Liver (tissue), 9 donors: Measurements from ENCODE around the gene MYL7. TPM values are rescaled to one million over a fixed set of nuclear protein-coding genes. Genes with fewer than 3 reads are reported as not detected.
A peak's percentile ranks its signal among the peaks of the same experiment; 100 is the strongest.

Experiments used
- DNase-seq: peaks from one replicate; pipeline ENCODE4 v3.0.0-alpha.2; 2017; ENCODE audit warnings: low spot score
- H3K27ac ChIP-seq, 2 donors: one replicate each; pipeline ENCODE4 v1.7.0; 2013; ENCODE audit warnings: inconsistent platforms in 2 of 2, low read length in 2 of 2, control low read depth in 1 of 2, low read depth in 1 of 2, mild to moderate bottlenecking in 1 of 2
- H3K27me3 ChIP-seq, 4 donors: one replicate each; pipeline versions ENCODE4 v1.6.1 to v1.7.0; 2013; ENCODE audit warnings: low read length in 3 of 4, inconsistent platforms in 1 of 4, mild to moderate bottlenecking in 1 of 4, moderate library complexity in 1 of 4; ENCODE audit not compliant: control insufficient read depth in 4 of 4, insufficient read depth in 4 of 4
- H3K36me3 ChIP-seq, 4 donors: one replicate each; pipeline versions ENCODE4 v1.6.1 to v1.7.0; 2013; ENCODE audit warnings: low read length in 3 of 4, mild to moderate bottlenecking in 3 of 4, low read depth in 1 of 4, moderate library complexity in 1 of 4; ENCODE audit not compliant: control insufficient read depth in 4 of 4, insufficient read depth in 3 of 4
- H3K4me1 ChIP-seq, 4 donors: one replicate each; pipeline versions ENCODE4 v1.6.1 to v1.7.0; 2013; ENCODE audit warnings: low read length in 3 of 4, mild to moderate bottlenecking in 3 of 4, moderate library complexity in 1 of 4; ENCODE audit not compliant: control insufficient read depth in 4 of 4, insufficient read depth in 4 of 4
- H3K4me3 ChIP-seq, 3 donors: one replicate each; pipeline versions ENCODE4 v1.6.1 to v1.7.0; 2013; ENCODE audit warnings: low read length in 3 of 3, control low read depth in 1 of 3, low read depth in 1 of 3, mild to moderate bottlenecking in 1 of 3
- H3K9ac ChIP-seq, 2 donors: one replicate each; pipeline ENCODE4 v1.7.0; 2013; ENCODE audit warnings: low read length in 2 of 2, mild to moderate bottlenecking in 2 of 2, moderate library complexity in 2 of 2, control low read depth in 1 of 2, low read depth in 1 of 2
- H3K9me3 ChIP-seq, 4 donors: one replicate each; pipeline versions ENCODE4 v1.6.1 to v1.7.0; 2013; ENCODE audit warnings: low read length in 3 of 4; ENCODE audit not compliant: control insufficient read depth in 4 of 4
- EGR1 ChIP-seq, 2 donors: IDR thresholded peaks; 2 replicates each; pipeline ENCODE4 v1.6.1; 2016 to 2018; ENCODE audit warnings: antibody characterized with exemption in 2 of 2, low read depth in 2 of 2
- FOXA1 ChIP-seq: IDR thresholded peaks from 2 replicates; pipeline ENCODE4 v1.6.1; 2016; ENCODE audit warnings: antibody characterized with exemption
- FOXA2 ChIP-seq: IDR thresholded peaks from 2 replicates; pipeline ENCODE4 v1.6.1; 2016; ENCODE audit warnings: antibody characterized with exemption
- GABPA ChIP-seq, 2 donors: IDR thresholded peaks in 1 of 2; conservative IDR thresholded peaks in 1 of 2; 2 replicates each; pipeline ENCODE4 v1.6.1; 2016; ENCODE audit warnings: antibody characterized with exemption in 2 of 2, mild to moderate bottlenecking in 1 of 2, moderate library complexity in 1 of 2
- HNF4A ChIP-seq, 2 donors: conservative IDR thresholded peaks; 2 replicates each; pipeline ENCODE4 v1.6.1; 2016; ENCODE audit warnings: antibody characterized with exemption in 2 of 2, mild to moderate bottlenecking in 2 of 2
- HNF4G ChIP-seq: IDR thresholded peaks from 2 replicates; pipeline ENCODE4 v1.6.1; 2016; ENCODE audit warnings: antibody characterized with exemption
- JUND ChIP-seq, 2 donors: IDR thresholded peaks; 2 replicates each; pipeline ENCODE4 v1.6.1; 2016; ENCODE audit warnings: antibody characterized with exemption in 2 of 2
- NR2F2 ChIP-seq: IDR thresholded peaks from 2 replicates; pipeline ENCODE4 v1.6.1; 2016; ENCODE audit warnings: antibody characterized with exemption
- RXRA ChIP-seq, 2 donors: IDR thresholded peaks; 2 replicates each; pipeline ENCODE4 v1.6.1; 2017 to 2018; ENCODE audit warnings: antibody characterized with exemption in 2 of 2, mild to moderate bottlenecking in 1 of 2
- SP1 ChIP-seq: IDR thresholded peaks from 2 replicates; pipeline ENCODE4 v1.6.1; 2018; ENCODE audit warnings: antibody characterized with exemption, mild to moderate bottlenecking
- TAF1 ChIP-seq: conservative IDR thresholded peaks from 2 replicates; pipeline ENCODE4 v1.6.1; 2016; ENCODE audit warnings: antibody characterized with exemption, mild to moderate bottlenecking
- YY1 ChIP-seq: IDR thresholded peaks from 2 replicates; pipeline ENCODE4 v1.6.1; 2016; ENCODE audit warnings: antibody characterized with exemption, mild to moderate bottlenecking
- WGBS: extraction: QIAGEN DNeasy Blood & Tissue Kit; methylation state at CpG from one replicate; pipeline ENCODE4 v1.1.7; 2013; 5-methylcytosine and 5-hydroxymethylcytosine counted together
- polyA plus RNA-seq, 2 donors: library from polyadenylated mRNA; stranded (reverse) in 1 of 2; unstranded in 1 of 2; fragments of 200-250 nt in 1 of 2; fragments of >200 nt in 1 of 2; fragmentation: Nextera tagmentation in 1 of 2; extraction: Ambion mirVana in 1 of 2; gene quantifications; one replicate each; pipeline versions ENCODE4 v1.2.1 to v1.2.3, GENCODE V29; 2013 to 2015
- total RNA-seq, 2 donors: library from RNA; depleted of rRNA; stranded (reverse); fragments of >200 nt; gene quantifications; one replicate each; pipeline ENCODE4 v1.2.3, GENCODE V29; 2014
- TF ChIP-seq, protein P1 (sequence below): IDR thresholded peaks from 2 replicates; pipeline ENCODE4 v1.6.1; 2016; ENCODE audit warnings: antibody characterized with exemption, mild to moderate bottlenecking
- TF ChIP-seq, protein P2 (sequence below): IDR thresholded peaks from 2 replicates; pipeline ENCODE4 v1.6.1; 2016; ENCODE audit warnings: antibody characterized with exemption
- TF ChIP-seq, protein P3 (sequence below): IDR thresholded peaks from 2 replicates; pipeline ENCODE4 v1.6.1; 2016; ENCODE audit warnings: antibody characterized with exemption
- TF ChIP-seq, protein P4 (sequence below): fragments of 150-350 bp; IDR thresholded peaks from 2 replicates; pipeline ENCODE4 v1.5.1; 2017; ENCODE audit warnings: improper control_type of control experiment, low read depth, low read length; ENCODE audit not compliant: missing input control
- donor health status: healthy.
- donor health status: healthy.
- donor health status: healthy.
- donor health status: healthy.
- donor health status: healthy.

The MYL7 gene
- total and polyA plus RNA-seq, 4 donors, result not detected

DNA sequence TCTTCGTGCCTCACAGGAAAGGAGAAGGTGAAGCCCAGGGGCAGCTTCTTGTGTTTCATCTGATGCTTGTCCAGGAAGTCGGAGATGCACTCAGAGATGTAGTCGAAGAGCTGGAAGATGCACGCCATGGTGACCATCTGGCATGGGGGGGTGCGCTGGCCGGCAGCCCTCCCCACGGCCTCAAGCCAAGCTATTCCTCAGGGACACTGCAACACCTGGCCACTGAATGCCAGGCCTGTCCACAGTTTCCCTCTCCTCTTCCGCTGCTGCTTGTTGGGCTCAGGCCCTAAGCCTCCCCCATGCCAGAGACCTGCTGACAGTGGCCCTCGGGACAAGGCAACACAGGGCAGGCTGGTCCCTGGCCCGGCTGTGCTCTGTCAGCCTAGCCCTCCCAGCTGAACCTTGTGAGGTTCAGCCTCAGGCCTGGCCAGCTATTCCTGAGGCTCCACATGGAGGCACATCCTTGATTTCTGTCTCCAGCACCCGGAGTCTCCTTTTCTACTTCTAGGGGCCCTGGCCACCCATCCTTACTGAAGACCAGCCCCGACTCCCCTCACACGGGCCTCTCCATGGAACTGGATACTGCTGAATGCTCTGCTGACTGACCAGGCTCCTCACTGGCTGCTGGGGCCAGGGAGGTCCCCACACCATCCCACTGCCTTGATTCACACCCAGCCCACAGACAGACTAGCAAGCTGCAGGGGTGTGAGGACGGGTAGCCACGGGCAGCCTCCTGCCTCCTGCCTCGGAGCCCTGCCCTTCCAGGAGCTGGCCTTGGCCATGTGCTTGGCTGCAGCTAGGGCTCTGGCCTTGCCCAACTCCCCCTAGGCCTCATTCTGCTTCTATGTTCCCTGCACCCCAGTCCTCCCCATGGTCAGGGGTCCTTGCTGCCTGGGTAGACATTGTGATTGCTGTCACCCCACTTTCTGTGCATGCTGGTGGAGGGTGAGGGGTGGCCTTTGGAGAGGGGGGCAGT, 10.1 kb upstream of the MYL7 start:
- Histone ChIP-seq H3K9me3 (no peaks in the 10 kb centered on the region), H3K4me3 (no peak overlapping the region), H3K27ac (no peak overlapping the region), H3K27me3 (no peaks in the 10 kb centered on the region), H3K9ac (no peak overlapping the region), H3K4me1 (peaks cover 0 to 21% (median 12%) of the 10 kb centered on the region in 4 donors), H3K36me3 (peaks cover 0 to 27% (median 8%) of the 10 kb centered on the region in 4 donors)
- 95% methylated on average over 16 of the region's 16 CpGs for WGBS
- no peak for DNase-seq
- TF ChIP-seq HNF4A (conservative IDR thresholded peaks at IDR 0.05) (no peak), GABPA (IDR thresholded peaks at IDR 0.05 in 1 of 2, conservative IDR thresholded peaks at IDR 0.05 in 1 of 2) (no peak), SP1 (no peak), JUND (IDR thresholded peaks at IDR 0.05) (no peak), EGR1 (IDR thresholded peaks at IDR 0.05; ENCODE audit: low read depth in 2 of 2) (no peak), RXRA (IDR thresholded peaks at IDR 0.05) (no peak), NR2F2 (no peak), YY1 (no peak), TAF1 (no peak), FOXA1 (no peak), HNF4G (no peak)
- TF ChIP-seq, protein P1, sequence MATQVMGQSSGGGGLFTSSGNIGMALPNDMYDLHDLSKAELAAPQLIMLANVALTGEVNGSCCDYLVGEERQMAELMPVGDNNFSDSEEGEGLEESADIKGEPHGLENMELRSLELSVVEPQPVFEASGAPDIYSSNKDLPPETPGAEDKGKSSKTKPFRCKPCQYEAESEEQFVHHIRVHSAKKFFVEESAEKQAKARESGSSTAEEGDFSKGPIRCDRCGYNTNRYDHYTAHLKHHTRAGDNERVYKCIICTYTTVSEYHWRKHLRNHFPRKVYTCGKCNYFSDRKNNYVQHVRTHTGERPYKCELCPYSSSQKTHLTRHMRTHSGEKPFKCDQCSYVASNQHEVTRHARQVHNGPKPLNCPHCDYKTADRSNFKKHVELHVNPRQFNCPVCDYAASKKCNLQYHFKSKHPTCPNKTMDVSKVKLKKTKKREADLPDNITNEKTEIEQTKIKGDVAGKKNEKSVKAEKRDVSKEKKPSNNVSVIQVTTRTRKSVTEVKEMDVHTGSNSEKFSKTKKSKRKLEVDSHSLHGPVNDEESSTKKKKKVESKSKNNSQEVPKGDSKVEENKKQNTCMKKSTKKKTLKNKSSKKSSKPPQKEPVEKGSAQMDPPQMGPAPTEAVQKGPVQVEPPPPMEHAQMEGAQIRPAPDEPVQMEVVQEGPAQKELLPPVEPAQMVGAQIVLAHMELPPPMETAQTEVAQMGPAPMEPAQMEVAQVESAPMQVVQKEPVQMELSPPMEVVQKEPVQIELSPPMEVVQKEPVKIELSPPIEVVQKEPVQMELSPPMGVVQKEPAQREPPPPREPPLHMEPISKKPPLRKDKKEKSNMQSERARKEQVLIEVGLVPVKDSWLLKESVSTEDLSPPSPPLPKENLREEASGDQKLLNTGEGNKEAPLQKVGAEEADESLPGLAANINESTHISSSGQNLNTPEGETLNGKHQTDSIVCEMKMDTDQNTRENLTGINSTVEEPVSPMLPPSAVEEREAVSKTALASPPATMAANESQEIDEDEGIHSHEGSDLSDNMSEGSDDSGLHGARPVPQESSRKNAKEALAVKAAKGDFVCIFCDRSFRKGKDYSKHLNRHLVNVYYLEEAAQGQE, result no peak
- TF ChIP-seq, protein P2, sequence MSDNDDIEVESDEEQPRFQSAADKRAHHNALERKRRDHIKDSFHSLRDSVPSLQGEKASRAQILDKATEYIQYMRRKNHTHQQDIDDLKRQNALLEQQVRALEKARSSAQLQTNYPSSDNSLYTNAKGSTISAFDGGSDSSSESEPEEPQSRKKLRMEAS, result no peak
- TF ChIP-seq, protein P3, sequence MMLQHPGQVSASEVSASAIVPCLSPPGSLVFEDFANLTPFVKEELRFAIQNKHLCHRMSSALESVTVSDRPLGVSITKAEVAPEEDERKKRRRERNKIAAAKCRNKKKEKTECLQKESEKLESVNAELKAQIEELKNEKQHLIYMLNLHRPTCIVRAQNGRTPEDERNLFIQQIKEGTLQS, result no peak
- TF ChIP-seq, protein P4, sequence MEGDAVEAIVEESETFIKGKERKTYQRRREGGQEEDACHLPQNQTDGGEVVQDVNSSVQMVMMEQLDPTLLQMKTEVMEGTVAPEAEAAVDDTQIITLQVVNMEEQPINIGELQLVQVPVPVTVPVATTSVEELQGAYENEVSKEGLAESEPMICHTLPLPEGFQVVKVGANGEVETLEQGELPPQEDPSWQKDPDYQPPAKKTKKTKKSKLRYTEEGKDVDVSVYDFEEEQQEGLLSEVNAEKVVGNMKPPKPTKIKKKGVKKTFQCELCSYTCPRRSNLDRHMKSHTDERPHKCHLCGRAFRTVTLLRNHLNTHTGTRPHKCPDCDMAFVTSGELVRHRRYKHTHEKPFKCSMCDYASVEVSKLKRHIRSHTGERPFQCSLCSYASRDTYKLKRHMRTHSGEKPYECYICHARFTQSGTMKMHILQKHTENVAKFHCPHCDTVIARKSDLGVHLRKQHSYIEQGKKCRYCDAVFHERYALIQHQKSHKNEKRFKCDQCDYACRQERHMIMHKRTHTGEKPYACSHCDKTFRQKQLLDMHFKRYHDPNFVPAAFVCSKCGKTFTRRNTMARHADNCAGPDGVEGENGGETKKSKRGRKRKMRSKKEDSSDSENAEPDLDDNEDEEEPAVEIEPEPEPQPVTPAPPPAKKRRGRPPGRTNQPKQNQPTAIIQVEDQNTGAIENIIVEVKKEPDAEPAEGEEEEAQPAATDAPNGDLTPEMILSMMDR, result no peak

DNA sequence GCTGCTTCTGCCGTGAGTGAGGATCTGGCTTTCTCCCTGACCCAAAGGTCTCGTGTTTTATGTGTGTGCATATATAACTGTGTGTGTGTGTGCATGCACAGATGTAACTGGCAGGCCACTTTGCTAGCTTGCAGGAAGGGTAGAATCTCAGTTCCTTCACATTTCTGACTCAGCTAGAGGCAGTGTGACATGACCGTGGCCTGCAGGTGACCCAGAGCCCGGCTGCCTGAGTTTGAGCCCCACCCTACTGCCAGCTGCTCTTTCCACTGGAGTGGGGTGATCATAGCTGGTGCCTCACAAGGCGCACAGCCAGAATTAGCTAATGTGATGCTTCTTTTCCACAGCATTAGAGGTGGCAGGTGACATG, 9.3 kb upstream of the MYL7 start:
- Histone ChIP-seq H3K27ac (no peak overlapping the region), H3K9ac (no peak overlapping the region), H3K36me3 (peaks cover 0 to 27% (median 8%) of the 10 kb centered on the region in 4 donors), H3K4me3 (no peak overlapping the region), H3K4me1 (peaks cover 0 to 13% (median 6%) of the 10 kb centered on the region in 4 donors), H3K27me3 (no peaks in the 10 kb centered on the region), H3K9me3 (no peaks in the 10 kb centered on the region)
- peak; percentile 16 for DNase-seq
- WGBS, result 82% methylated on average over 5 of the region's 5 CpGs
- TF ChIP-seq RXRA (IDR thresholded peaks at IDR 0.05) (no peak), HNF4A (conservative IDR thresholded peaks at IDR 0.05) (no peak), FOXA2 (no peak), TAF1 (no peak), FOXA1 (no peak)
- TF ChIP-seq, protein P4, result no peak
